ENCODE data around the gene CPS1.

The CPS1 gene

DNA sequence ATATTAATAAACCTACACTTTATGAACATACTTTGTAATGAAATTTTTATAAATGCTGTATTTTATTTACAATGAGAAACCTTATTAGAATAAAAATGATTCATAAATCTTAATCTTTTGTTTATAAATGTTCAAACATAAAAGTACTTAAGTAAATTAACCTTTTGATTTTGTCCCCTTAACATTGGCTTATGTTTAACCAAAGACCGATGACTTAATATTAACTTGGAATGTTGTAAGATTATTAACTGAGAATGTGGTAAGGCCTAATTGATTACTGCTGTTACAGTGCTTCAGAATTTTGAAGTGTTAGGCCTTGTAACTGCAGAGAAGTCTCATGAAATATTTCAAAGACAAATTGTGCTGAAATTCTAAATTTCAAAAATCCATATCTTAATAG lies 5.7 kb downstream of the CPS1 start:
- no peak for DNase-seq

DNA sequence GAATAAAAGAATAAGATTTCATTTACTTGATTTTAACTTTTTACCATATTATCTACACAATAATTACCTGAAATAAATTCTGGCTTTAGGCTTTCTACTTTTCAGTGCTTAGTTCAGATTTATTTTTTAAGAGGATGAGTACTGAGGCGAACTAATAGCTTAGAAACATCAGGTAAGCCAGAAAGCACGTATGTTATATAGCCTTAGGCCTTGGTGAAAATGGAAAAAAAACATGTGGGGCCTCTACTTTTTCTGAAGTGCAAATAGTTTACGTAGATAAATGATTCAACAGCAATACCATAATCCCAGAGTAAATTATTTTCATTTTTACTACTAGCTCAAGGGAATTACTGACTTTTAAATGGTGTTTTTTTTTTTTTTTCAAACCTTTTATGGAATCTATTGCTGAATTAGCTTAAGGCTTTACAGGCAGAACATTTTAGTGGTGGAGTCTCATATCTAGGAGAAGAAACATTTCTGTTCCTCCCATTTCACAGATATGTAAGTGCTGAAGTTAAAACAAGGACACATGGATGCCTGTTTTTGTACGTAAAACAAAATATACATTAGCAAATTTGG lies 6.2 kb downstream of the CPS1 start:
- DNase-seq (no peak), ATAC-seq (no peak)
- Mint-ChIP-seq H3K4me1 (no peaks in the 10 kb centered on the region), H3K9me3 (no peaks in the 10 kb centered on the region), H3K27me3 (no peaks in the 10 kb centered on the region), H3K27ac (no peak overlapping the region), H3K4me3 (no peak overlapping the region)

More for the DNA sequence above, 5.7 kb downstream of the CPS1 start:
- Mint-ChIP-seq H3K27ac (no peak overlapping the region), H3K4me3 (no peak overlapping the region), H3K4me1 (no peaks in the 10 kb centered on the region), H3K9me3 (no peaks in the 10 kb centered on the region), H3K27me3 (no peaks in the 10 kb centered on the region)
- ATAC-seq: no peak

DNA sequence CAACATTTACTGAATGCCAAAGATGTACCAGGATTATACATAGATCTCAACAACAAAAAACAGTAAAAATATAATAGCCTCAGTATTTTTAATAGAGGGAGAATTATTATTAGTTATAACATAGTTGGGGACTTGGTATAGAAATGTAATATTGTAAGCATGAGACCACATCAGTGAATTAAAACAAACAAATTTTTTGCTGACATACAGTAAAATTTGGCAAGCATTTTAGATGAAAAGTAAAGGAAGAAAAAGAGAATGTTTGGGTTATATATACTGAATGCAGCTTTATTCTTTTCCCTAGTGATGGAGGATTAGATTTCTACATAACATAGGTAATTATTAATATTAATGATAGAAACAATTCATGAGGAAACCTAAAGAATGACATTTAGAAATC lies 10.9 kb downstream of the CPS1 start:
- Mint-ChIP-seq H3K27ac (no peak overlapping the region), H3K27me3 (no peaks in the 10 kb centered on the region), H3K4me1 (no peaks in the 10 kb centered on the region), H3K4me3 (no peak overlapping the region), H3K9me3 (no peaks in the 10 kb centered on the region)
- no peak for DNase-seq
- ATAC-seq: no peak

DNA sequence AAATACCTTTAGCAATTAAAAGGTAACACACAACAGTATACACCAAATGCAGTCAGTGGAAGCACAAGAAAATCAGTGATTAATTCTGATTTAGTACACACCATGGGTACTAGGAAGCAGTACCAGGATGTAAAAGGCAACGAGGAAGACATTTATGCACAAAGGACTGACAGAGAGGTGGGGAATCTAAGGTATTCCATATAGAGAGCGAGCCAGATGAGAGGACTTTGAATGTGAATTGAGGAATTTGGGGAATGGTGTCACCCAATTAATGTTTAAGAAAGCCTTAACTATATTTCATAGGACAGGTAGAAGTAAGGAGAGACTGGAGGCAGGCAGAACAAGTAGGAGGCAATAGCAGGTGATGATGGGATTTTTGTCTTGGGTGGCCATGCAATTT lies 11.7 kb downstream of the CPS1 start:
- no peaks in the 10 kb centered on the region for H3K27me3 Mint-ChIP-seq
- no peaks in the 10 kb centered on the region for H3K9me3 Mint-ChIP-seq
- no peak overlapping the region for H3K27ac Mint-ChIP-seq
- ATAC-seq (no peak), DNase-seq (no peak)
- no peaks in the 10 kb centered on the region for H3K4me1 Mint-ChIP-seq
- no peak overlapping the region for H3K4me3 Mint-ChIP-seq

DNA sequence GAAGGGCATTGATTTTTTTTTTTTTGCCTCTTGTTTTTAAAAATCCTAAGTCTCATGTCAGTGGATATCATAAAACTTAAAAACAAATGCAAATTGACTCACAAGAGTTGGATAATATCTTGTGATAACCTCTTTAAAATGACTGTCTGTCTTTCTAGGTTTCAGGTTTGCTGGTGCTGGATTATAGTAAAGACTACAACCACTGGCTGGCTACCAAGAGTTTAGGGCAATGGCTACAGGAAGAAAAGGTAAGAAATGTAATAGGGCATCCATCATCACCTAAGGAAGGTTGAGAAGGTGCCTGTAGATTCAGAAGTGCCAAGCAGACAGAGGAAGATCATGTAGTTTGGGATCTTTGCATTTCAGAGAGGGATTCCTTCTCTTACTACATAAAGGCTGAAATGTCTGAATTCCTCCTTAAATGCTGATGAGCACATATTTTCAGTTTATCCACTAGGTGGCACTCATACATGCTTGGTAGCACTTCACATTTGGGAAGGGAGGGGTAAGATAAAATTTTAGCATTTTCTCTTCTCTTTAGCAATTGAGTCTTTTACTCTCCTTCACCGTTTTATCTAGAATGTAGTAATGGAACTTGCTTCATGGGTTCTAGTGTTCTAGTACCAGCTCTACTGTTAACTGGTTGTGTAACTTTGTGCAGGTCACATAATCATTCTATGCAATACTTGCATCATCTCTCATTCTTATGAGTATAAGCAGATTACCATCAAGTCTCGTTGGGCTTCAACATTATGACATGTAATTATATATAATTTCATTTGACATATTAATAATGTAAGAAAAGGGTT lies 21.1 kb downstream of the CPS1 start:
- ATAC-seq (peak; percentile 60), DNase-seq (peak in 1 of 2 donors; percentile 0)
- no peak overlapping the region for H3K4me3 Mint-ChIP-seq
- H3K4me1 Mint-ChIP-seq: no peaks in the 10 kb centered on the region
- no peaks in the 10 kb centered on the region for H3K27me3 Mint-ChIP-seq
- peak overlapping the region in 1 of 2 donors; percentile 91 for H3K27ac Mint-ChIP-seq
- no peaks in the 10 kb centered on the region for H3K9me3 Mint-ChIP-seq

DNA sequence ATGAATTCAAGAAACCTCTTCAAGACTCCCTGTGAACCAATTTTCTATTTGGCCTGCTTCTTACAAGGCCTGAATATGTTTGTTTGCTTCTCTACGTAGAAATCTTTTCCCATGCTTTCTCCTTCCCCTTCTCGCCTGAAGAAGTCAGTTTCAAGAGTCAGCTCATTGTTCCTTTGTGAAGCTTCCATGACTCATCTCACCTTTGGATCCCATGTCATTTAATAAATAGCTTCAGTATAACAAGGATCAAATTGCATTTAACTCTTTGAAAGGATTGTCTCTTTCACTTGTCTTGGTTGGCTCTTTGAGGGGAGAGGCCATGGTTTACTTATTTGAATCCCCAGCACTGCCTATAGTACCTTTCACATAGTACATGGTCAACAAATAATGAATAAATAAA lies 28.4 kb downstream of the CPS1 start:
- Mint-ChIP-seq H3K9me3 (no peaks in the 10 kb centered on the region), H3K4me3 (no peak overlapping the region), H3K4me1 (no peaks in the 10 kb centered on the region), H3K27ac (no peak overlapping the region), H3K27me3 (no peaks in the 10 kb centered on the region)
- no peak for ATAC-seq
- DNase-seq: no peak

DNA sequence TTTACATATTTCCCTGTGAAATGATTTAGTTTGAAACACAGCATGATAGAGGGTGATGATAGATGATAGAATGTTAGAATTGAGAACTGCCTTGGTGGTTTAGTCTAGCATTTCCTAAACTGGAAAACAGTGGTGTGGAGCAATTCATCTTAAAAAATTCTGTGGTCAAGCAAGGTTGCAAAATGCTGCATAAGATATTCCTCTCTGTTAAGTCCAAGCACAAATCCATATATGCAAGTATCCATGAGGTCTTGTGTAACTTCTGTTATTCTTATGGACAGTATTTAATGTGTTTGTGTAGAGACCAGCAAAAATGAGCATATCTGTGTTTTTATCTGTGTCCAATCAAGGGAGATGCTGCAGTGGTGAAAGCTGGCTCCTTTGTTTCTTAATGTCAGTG lies 30.0 kb downstream of the CPS1 start:
- no peak for DNase-seq
- Mint-ChIP-seq H3K27me3 (no peaks in the 10 kb centered on the region), H3K27ac (no peak overlapping the region)

DNA sequence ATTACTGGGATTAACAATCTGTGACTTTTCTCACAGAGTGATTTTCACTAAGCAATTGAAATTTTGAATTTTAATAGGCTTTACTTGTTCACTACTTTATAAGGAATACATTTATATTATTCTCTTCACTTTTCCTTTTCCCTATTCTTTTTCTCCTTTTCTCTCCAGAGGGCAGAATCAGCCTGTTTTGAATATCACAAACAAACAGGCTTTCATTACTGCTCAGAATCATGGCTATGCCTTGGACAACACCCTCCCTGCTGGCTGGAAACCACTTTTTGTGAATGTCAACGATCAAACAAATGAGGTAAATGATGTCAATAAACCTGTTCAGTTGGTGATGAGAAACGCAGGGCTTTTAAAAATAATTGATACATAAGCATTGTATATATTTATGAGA lies 35.3 kb downstream of the CPS1 start:
- Mint-ChIP-seq H3K9me3 (no peaks in the 10 kb centered on the region), H3K27ac (no peak overlapping the region)

More for the DNA sequence above, 30.0 kb downstream of the CPS1 start:
- Mint-ChIP-seq H3K4me1 (no peaks in the 10 kb centered on the region), H3K9me3 (no peaks in the 10 kb centered on the region), H3K4me3 (no peak overlapping the region)
- ATAC-seq: no peak

DNA sequence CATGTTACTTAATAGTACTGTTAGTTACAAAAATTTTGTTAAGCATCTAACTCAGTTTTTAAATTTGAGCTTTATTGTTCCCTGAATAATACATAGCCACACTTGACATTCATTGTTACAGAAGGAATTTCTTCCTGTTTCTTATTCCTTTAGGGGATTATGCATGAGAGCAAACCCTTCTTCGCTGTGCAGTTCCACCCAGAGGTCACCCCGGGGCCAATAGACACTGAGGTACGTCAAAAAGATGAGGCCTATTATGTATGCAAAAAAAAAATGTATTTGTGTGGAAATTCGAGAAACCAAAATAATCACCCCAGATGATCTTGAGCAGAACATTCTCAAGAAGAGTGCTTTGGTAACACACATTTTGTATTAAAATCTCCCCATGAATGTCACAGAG lies 36.3 kb downstream of the CPS1 start:
- Mint-ChIP-seq H3K4me1 (no peaks in the 10 kb centered on the region), H3K27ac (no peak overlapping the region), H3K4me3 (no peak overlapping the region), H3K27me3 (no peaks in the 10 kb centered on the region), H3K9me3 (no peaks in the 10 kb centered on the region)
- ATAC-seq (no peak), DNase-seq (no peak)

More for the DNA sequence above, 35.3 kb downstream of the CPS1 start:
- DNase-seq: no peak
- no peaks in the 10 kb centered on the region for H3K27me3 Mint-ChIP-seq
- H3K4me1 Mint-ChIP-seq: no peaks in the 10 kb centered on the region
- ATAC-seq: no peak
- H3K4me3 Mint-ChIP-seq: no peak overlapping the region

DNA sequence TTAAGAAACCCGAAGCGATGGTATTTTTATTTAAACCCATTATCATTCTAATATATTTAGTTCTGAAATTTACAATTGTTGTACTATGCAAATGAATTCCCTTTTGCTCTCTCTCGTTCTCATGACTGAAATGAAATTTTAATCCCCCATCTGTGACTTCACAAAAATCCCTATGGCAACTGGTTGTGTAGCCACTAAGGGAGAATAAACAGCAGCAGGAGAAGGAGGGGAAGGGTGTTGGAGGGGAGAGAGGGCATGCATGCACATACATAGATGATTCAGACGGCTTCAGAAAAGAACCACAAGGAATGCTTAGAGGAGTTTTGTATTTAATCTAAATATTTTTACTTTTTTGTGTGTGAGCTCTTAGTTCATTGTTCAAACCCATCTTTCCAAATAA lies 36.8 kb downstream of the CPS1 start:
- Mint-ChIP-seq H3K27ac (no peak overlapping the region), H3K27me3 (no peaks in the 10 kb centered on the region), H3K4me1 (no peaks in the 10 kb centered on the region), H3K4me3 (no peak overlapping the region), H3K9me3 (peaks cover 0 to 4% of the 10 kb centered on the region in 2 donors)
- ATAC-seq (no peak), DNase-seq (no peak)

DNA sequence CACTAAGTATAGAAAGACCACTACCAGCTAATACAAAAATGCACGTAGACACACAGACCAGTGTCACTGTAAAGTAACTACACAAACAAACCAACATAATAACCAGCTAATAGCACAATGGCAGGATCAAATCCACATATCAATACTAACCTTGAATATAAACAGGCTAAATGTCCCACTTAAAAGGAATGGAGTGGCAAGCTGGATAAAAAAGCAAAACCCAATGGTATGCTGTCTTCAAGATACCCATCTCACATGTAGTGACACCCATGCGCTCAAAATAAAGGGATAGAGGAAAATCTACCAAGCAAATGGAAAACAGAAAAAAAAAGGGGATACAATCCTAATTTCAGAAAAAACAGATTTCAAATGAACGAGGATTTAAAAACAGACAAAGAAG lies 41.8 kb downstream of the CPS1 start:
- no peak overlapping the region for H3K4me3 Mint-ChIP-seq
- ATAC-seq (no peak), DNase-seq (no peak)
- H3K4me1 Mint-ChIP-seq: no peaks in the 10 kb centered on the region
- no peak overlapping the region for H3K27ac Mint-ChIP-seq
- peaks cover 0 to 8% of the 10 kb centered on the region in 2 donors for H3K9me3 Mint-ChIP-seq
- no peaks in the 10 kb centered on the region for H3K27me3 Mint-ChIP-seq

DNA sequence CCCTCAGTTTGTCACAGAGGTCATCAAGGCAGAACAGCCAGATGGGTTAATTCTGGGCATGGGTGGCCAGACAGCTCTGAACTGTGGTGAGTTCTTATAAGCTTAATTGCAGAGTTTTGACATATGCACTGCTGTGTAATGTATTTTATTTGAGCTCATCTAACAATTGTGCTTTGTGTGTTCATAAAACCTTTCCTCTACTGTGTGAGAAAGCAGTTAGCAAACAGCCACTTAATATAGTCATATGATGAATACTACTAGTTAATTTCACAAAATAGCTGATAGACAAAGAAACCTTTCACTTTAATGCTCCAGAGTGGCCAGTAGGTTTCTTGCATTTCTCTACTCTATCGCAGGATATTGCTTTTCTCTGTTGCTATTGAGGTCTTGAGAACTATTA lies 43.1 kb downstream of the CPS1 start:
- H3K4me3 Mint-ChIP-seq: no peak overlapping the region
- no peak overlapping the region for H3K27ac Mint-ChIP-seq
- no peaks in the 10 kb centered on the region for H3K4me1 Mint-ChIP-seq
- H3K27me3 Mint-ChIP-seq: no peaks in the 10 kb centered on the region
- H3K9me3 Mint-ChIP-seq: peaks cover 0 to 8% of the 10 kb centered on the region in 2 donors
- ATAC-seq (no peak), DNase-seq (no peak)

DNA sequence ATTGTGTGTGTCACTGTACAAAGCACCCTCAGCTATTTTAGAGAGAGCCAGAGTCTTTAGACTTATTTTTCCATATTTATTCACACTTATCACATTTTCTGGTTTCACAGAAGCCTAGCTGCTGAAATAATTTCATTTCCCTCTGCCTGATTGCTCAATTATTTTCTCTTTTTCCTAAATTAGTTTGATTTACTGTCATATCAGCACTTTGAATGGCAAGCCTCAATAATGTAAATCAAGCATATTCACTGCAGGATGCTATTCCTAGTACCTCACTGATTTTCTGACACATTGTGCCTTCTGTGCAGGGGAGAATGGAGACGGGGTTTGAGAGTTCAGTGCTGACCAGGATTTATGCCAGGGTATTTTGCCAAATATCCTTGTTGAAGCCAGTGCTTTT lies 48.3 kb downstream of the CPS1 start:
- no peaks in the 10 kb centered on the region for H3K4me1 Mint-ChIP-seq
- H3K27ac Mint-ChIP-seq: no peak overlapping the region
- no peak for ATAC-seq
- no peaks in the 10 kb centered on the region for H3K27me3 Mint-ChIP-seq
- no peak overlapping the region for H3K4me3 Mint-ChIP-seq
- H3K9me3 Mint-ChIP-seq: no peaks in the 10 kb centered on the region
- no peak for DNase-seq

DNA sequence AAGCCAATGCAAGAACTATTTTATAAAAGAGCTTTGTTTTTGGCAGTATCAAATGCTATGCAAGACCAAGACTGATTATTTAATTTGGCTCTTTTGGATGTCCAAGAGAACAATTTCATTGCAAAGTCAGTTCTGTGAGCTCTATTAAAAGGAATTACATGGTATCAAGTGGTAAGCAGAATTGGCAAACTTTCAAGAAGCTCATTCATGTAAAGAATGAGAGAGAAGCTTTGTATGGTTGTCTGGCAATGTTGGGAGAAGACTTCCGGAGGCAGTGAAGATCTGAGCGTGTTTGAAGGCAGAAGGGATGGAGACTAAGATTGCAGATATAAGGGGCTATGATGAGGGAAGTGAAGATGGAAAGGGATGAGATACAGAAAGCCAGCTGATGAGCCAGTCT lies 49.6 kb downstream of the CPS1 start:
- Mint-ChIP-seq H3K9me3 (no peaks in the 10 kb centered on the region), H3K4me3 (no peak overlapping the region), H3K27ac (no peak overlapping the region), H3K4me1 (no peaks in the 10 kb centered on the region), H3K27me3 (no peaks in the 10 kb centered on the region)
- ATAC-seq (no peak), DNase-seq (no peak)

DNA sequence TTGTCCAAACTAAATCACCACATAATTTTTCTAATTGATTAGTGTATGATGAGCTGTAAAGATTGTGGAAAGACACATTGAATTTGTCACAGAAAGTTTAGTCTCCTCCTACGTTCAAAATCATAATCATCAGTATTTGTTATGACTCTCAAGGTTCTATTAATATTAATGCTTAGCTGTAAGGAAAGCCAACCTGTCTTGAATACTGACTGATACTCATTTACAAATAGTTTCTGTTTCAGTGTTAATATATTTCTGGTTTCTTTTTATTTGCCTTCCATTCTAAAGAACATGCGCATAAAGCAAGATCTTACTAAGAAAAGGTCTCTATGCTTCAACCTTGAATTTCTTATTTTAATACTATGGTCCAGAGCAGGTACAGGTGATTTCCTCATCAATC lies 55.1 kb downstream of the CPS1 start:
- H3K27me3 Mint-ChIP-seq: no peaks in the 10 kb centered on the region

DNA sequence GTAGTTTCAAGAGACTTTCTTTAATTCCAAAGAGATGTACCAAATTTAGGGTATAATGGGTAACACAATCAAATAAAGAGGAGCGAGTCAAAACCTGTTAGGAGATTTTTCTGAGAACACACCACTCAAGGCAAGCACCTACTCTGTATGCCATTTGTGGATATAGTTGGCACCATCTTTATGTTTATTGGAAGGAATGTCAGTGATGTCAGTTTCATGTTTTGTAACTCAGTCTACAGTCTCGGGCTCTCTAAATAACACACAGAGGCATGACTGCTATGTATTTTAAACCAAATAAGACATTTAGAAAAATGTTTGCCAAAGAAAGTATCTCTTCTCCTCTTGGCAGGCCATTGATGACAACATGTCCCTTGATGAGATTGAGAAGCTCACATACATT lies 59.7 kb downstream of the CPS1 start:
- no peaks in the 10 kb centered on the region for H3K27me3 Mint-ChIP-seq
- DNase-seq (no peak), ATAC-seq (no peak)
- no peaks in the 10 kb centered on the region for H3K9me3 Mint-ChIP-seq
- H3K27ac Mint-ChIP-seq: no peak overlapping the region
- no peaks in the 10 kb centered on the region for H3K4me1 Mint-ChIP-seq
- no peak overlapping the region for H3K4me3 Mint-ChIP-seq

More for the DNA sequence above, 55.1 kb downstream of the CPS1 start:
- DNase-seq: no peak
- Mint-ChIP-seq H3K4me3 (no peak overlapping the region), H3K27ac (no peak overlapping the region), H3K4me1 (no peaks in the 10 kb centered on the region), H3K9me3 (no peaks in the 10 kb centered on the region)
- no peak for ATAC-seq

DNA sequence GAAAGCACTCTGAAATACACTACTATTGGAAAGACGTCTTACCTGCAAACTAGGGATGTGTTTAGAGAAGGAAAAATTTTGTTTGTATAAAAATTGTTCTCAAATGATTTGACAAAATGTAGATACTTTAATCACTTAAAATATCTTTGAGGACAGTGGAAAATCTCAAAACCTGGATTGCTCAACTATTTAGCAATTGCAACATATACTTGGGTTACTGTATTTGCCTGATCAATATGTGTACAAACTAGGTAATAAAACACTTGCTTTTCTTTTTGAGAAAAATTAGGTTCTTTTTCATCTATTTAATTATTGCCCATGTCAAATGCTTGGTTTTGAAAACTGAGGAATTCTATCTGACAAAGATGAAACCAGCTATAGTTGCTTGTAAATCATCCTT lies 60.9 kb downstream of the CPS1 start:
- H3K9me3 Mint-ChIP-seq: no peaks in the 10 kb centered on the region

More for the DNA sequence above, 60.9 kb downstream of the CPS1 start:
- Mint-ChIP-seq H3K4me3 (no peak overlapping the region), H3K27me3 (no peaks in the 10 kb centered on the region), H3K4me1 (no peaks in the 10 kb centered on the region), H3K27ac (no peak overlapping the region)
- DNase-seq (no peak), ATAC-seq (no peak)

Data from stimulated activated naive CD8-positive, alpha-beta T cell treated with anti-CD3 and anti-CD28 coated beads, Interleukin-15, amount 100 ng/mL, for 72 hours (primary cell).